HEK293 (cell line): ENCODE data around the gene GPR132.

Source experiments
- BCL11B ChIP-seq: fragments of 450-650 bp; formaldehyde crosslinking; IDR thresholded peaks from 2 replicates; pipeline ENCODE4 v1.5.1; 2016; ENCODE audit warnings: low read depth, missing biosample characterization, missing genetic modification characterization
- MYNN ChIP-seq: fragments of 450-650 bp; formaldehyde crosslinking; IDR thresholded peaks from 2 replicates; pipeline ENCODE4 v1.5.1; 2016; ENCODE audit warnings: missing biosample characterization, missing genetic modification characterization, borderline replicate concordance
- OSR2 ChIP-seq: fragments of 450-650 bp; formaldehyde crosslinking; IDR thresholded peaks from 2 replicates; pipeline ENCODE4 v1.5.1; 2016; ENCODE audit warnings: missing biosample characterization, missing genetic modification characterization
- SP2 ChIP-seq: fragments of 450-650 bp; formaldehyde crosslinking; IDR thresholded peaks from 2 replicates; pipeline ENCODE4 v1.5.1; 2016; ENCODE audit warnings: missing biosample characterization, missing genetic modification characterization
- SP7 ChIP-seq: fragments of 450-650 bp; formaldehyde crosslinking; IDR thresholded peaks from 2 replicates; pipeline ENCODE4 v1.5.1; 2016; ENCODE audit warnings: missing biosample characterization, missing genetic modification characterization
- YY2 ChIP-seq: fragments of 450-650 bp; formaldehyde crosslinking; IDR thresholded peaks from 2 replicates; pipeline ENCODE4 v1.5.1; 2016; ENCODE audit warnings: missing biosample characterization, missing genetic modification characterization
- ZNF10 ChIP-seq: fragments of 450-650 bp; formaldehyde crosslinking; IDR thresholded peaks from 2 replicates; pipeline ENCODE4 v1.5.1; 2017; ENCODE audit warnings: missing biosample characterization, missing genetic modification characterization
- ZNF112 ChIP-seq: fragments of 450-650 bp; formaldehyde crosslinking; IDR thresholded peaks from 2 replicates; pipeline ENCODE4 v1.5.0; 2017; ENCODE audit warnings: missing biosample characterization, missing genetic modification characterization
- ZNF202 ChIP-seq: fragments of 450-650 bp; formaldehyde crosslinking; IDR thresholded peaks from 2 replicates; pipeline ENCODE4 v1.5.1; 2016; ENCODE audit warnings: missing biosample characterization, missing genetic modification characterization, borderline replicate concordance
- ZNF26 ChIP-seq: fragments of 450-650 bp; formaldehyde crosslinking; IDR thresholded peaks from 2 replicates; pipeline ENCODE4 v1.5.1; 2016; ENCODE audit warnings: missing biosample characterization, missing genetic modification characterization
- ZNF324 ChIP-seq: fragments of 450-650 bp; formaldehyde crosslinking; IDR thresholded peaks from 2 replicates; pipeline ENCODE4 v1.5.1; 2016; ENCODE audit warnings: missing biosample characterization, missing genetic modification characterization
- ZNF335 ChIP-seq: fragments of 450-650 bp; formaldehyde crosslinking; conservative IDR thresholded peaks from 2 replicates; pipeline ENCODE4 v1.5.1; 2016; ENCODE audit warnings: missing biosample characterization, missing genetic modification characterization
- ZNF366 ChIP-seq: fragments of 450-650 bp; formaldehyde crosslinking; conservative IDR thresholded peaks from 2 replicates; pipeline ENCODE4 v1.5.1; 2016; ENCODE audit warnings: missing biosample characterization, missing genetic modification characterization
- ZNF501 ChIP-seq: fragments of 450-650 bp; formaldehyde crosslinking; IDR thresholded peaks from 2 replicates; pipeline ENCODE4 v1.5.1; 2016; ENCODE audit warnings: missing biosample characterization, missing genetic modification characterization
- ZNF610 ChIP-seq: fragments of 450-650 bp; formaldehyde crosslinking; IDR thresholded peaks from 2 replicates; pipeline ENCODE4 v1.5.1; 2016; ENCODE audit warnings: missing biosample characterization, missing genetic modification characterization, borderline replicate concordance
- ZNF639 ChIP-seq: fragments of 450-650 bp; formaldehyde crosslinking; IDR thresholded peaks from 2 replicates; pipeline ENCODE4 v1.5.1; 2016; ENCODE audit warnings: missing biosample characterization, missing genetic modification characterization
- ZNF692 ChIP-seq: fragments of 450-650 bp; formaldehyde crosslinking; IDR thresholded peaks from 2 replicates; pipeline ENCODE4 v1.5.1; 2016; ENCODE audit warnings: missing biosample characterization, missing genetic modification characterization
- ZNF843 ChIP-seq: fragments of 450-650 bp; formaldehyde crosslinking; IDR thresholded peaks from 2 replicates; pipeline ENCODE4 v1.5.1; 2016; ENCODE audit warnings: missing biosample characterization, missing genetic modification characterization
- ZSCAN30 ChIP-seq: fragments of 450-650 bp; IDR thresholded peaks from 2 replicates; pipeline ENCODE4 v1.5.1; 2018; ENCODE audit warnings: missing biosample characterization, mild to moderate bottlenecking, missing genetic modification characterization, moderate library complexity
- TF ChIP-seq, protein P1 (sequence below): fragments of 450-650 bp; formaldehyde crosslinking; IDR thresholded peaks from 2 replicates; pipeline ENCODE4 v1.5.1; 2017; ENCODE audit warnings: missing biosample characterization, missing genetic modification characterization
- TF ChIP-seq, protein P2 (sequence below): fragments of 450-650 bp; formaldehyde crosslinking; IDR thresholded peaks from 2 replicates; pipeline ENCODE4 v1.5.1; 2016; ENCODE audit warnings: missing biosample characterization, missing genetic modification characterization
- TF ChIP-seq, protein P3 (sequence below): fragments of 450-650 bp; formaldehyde crosslinking; IDR thresholded peaks from 2 replicates; pipeline ENCODE4 v1.5.1; 2016; ENCODE audit warnings: missing biosample characterization, missing genetic modification characterization
- TF ChIP-seq, protein P4 (sequence below): fragments of 450-650 bp; formaldehyde crosslinking; IDR thresholded peaks from 2 replicates; pipeline ENCODE4 v1.5.1; 2016; ENCODE audit warnings: missing biosample characterization, missing genetic modification characterization
- TF ChIP-seq, protein P5 (sequence below): fragments of 450-650 bp; formaldehyde crosslinking; IDR thresholded peaks from 2 replicates; pipeline ENCODE4 v1.5.1; 2016; ENCODE audit warnings: missing biosample characterization, missing genetic modification characterization

The GPR132 gene

DNA sequence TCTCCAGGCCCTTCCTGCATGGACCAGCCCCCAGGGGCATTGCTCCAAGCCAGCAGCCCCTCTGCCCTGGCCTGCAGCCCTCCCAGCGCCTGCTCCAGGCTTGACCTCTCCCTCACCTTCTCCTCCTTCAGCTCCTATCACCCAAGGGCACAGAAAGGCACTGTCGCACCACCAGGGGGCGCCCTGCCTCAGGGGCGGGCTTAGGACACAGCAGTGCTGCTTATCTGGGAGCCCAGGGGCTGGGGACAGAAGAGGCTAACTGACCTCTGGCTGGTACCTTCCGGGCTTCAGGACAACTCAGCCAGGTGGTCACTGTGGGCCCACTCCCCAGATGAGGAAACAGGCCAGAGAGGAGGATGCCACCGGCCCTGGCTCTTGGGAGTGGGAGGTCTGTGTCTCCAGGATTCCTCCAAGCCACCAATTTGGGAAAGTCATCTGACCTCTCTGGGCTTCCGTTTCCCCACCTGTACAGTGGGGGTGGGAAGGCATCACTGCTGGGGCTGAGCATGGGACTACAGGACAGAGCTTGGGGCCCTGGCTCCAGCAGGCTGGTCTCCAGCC, 25.3 kb upstream of the GPR132 start (continued):
- no peak for TF ChIP-seq ZNF26 (tag by site-specific recombination)
- TF ChIP-seq OSR2 (tag by site-specific recombination): peak; percentile 78
- TF ChIP-seq, protein P1, sequence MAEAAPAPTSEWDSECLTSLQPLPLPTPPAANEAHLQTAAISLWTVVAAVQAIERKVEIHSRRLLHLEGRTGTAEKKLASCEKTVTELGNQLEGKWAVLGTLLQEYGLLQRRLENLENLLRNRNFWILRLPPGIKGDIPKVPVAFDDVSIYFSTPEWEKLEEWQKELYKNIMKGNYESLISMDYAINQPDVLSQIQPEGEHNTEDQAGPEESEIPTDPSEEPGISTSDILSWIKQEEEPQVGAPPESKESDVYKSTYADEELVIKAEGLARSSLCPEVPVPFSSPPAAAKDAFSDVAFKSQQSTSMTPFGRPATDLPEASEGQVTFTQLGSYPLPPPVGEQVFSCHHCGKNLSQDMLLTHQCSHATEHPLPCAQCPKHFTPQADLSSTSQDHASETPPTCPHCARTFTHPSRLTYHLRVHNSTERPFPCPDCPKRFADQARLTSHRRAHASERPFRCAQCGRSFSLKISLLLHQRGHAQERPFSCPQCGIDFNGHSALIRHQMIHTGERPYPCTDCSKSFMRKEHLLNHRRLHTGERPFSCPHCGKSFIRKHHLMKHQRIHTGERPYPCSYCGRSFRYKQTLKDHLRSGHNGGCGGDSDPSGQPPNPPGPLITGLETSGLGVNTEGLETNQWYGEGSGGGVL (tag by site-specific recombination): no peak
- TF ChIP-seq, protein P2, sequence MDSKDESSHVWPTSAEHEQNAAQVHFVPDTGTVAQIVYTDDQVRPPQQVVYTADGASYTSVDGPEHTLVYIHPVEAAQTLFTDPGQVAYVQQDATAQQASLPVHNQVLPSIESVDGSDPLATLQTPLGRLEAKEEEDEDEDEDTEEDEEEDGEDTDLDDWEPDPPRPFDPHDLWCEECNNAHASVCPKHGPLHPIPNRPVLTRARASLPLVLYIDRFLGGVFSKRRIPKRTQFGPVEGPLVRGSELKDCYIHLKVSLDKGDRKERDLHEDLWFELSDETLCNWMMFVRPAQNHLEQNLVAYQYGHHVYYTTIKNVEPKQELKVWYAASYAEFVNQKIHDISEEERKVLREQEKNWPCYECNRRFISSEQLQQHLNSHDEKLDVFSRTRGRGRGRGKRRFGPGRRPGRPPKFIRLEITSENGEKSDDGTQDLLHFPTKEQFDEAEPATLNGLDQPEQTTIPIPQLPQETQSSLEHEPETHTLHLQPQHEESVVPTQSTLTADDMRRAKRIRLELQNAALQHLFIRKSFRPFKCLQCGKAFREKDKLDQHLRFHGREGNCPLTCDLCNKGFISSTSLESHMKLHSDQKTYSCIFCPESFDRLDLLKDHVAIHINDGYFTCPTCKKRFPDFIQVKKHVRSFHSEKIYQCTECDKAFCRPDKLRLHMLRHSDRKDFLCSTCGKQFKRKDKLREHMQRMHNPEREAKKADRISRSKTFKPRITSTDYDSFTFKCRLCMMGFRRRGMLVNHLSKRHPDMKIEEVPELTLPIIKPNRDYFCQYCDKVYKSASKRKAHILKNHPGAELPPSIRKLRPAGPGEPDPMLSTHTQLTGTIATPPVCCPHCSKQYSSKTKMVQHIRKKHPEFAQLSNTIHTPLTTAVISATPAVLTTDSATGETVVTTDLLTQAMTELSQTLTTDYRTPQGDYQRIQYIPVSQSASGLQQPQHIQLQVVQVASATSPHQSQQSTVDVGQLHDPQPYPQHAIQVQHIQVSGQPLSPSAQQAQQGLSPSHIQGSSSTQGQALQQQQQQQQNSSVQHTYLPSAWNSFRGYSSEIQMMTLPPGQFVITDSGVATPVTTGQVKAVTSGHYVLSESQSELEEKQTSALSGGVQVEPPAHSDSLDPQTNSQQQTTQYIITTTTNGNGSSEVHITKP: no peak; the same call in 1 of the 2 replicates
- peak; percentile 37; the same call in 1 of the 2 replicates for TF ChIP-seq SP2 (tag by site-specific recombination)
- no peak for TF ChIP-seq ZNF112 (tag by site-specific recombination)
- peak; percentile 73 for TF ChIP-seq ZNF10 (tag by site-specific recombination)
- TF ChIP-seq ZNF366: peak; percentile 42; the same call in 1 of the 2 replicates
- peak; percentile 42; the same call in 1 of the 2 replicates for TF ChIP-seq ZNF692
- peak; percentile 72 for TF ChIP-seq SP7 (tag by site-specific recombination)
- TF ChIP-seq ZNF843 (tag by site-specific recombination): no peak
- no peak for TF ChIP-seq ZNF335 (tag by site-specific recombination)
- TF ChIP-seq ZNF501 (tag by site-specific recombination): 0 out of 2 replicates have a peak, but pooled peaks have one; percentile 44
- TF ChIP-seq ZNF202 (tag by site-specific recombination): no peak
- no peak for TF ChIP-seq MYNN
- TF ChIP-seq YY2 (tag by site-specific recombination): no peak
- TF ChIP-seq, protein P3, sequence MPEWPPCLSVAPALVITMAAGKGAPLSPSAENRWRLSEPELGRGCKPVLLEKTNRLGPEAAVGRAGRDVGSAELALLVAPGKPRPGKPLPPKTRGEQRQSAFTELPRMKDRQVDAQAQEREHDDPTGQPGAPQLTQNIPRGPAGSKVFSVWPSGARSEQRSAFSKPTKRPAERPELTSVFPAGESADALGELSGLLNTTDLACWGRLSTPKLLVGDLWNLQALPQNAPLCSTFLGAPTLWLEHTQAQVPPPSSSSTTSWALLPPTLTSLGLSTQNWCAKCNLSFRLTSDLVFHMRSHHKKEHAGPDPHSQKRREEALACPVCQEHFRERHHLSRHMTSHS (tag by site-specific recombination): no peak
- TF ChIP-seq, protein P4, sequence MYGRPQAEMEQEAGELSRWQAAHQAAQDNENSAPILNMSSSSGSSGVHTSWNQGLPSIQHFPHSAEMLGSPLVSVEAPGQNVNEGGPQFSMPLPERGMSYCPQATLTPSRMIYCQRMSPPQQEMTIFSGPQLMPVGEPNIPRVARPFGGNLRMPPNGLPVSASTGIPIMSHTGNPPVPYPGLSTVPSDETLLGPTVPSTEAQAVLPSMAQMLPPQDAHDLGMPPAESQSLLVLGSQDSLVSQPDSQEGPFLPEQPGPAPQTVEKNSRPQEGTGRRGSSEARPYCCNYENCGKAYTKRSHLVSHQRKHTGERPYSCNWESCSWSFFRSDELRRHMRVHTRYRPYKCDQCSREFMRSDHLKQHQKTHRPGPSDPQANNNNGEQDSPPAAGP (tag by site-specific recombination): peak; percentile 83
- TF ChIP-seq ZSCAN30 (tag by site-specific recombination): peak; percentile 87; the same call in 1 of the 2 replicates
- TF ChIP-seq ZNF610: no peak
- TF ChIP-seq, protein P5, sequence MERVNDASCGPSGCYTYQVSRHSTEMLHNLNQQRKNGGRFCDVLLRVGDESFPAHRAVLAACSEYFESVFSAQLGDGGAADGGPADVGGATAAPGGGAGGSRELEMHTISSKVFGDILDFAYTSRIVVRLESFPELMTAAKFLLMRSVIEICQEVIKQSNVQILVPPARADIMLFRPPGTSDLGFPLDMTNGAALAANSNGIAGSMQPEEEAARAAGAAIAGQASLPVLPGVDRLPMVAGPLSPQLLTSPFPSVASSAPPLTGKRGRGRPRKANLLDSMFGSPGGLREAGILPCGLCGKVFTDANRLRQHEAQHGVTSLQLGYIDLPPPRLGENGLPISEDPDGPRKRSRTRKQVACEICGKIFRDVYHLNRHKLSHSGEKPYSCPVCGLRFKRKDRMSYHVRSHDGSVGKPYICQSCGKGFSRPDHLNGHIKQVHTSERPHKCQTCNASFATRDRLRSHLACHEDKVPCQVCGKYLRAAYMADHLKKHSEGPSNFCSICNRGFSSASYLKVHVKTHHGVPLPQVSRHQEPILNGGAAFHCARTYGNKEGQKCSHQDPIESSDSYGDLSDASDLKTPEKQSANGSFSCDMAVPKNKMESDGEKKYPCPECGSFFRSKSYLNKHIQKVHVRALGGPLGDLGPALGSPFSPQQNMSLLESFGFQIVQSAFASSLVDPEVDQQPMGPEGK (tag by site-specific recombination): peak; percentile 90
- TF ChIP-seq BCL11B: peak; percentile 50; the same call in 1 of the 2 replicates
- TF ChIP-seq ZNF324 (tag by site-specific recombination): no peak
- TF ChIP-seq ZNF639 (tag by site-specific recombination): 0 out of 2 replicates have a peak, but pooled peaks have one; percentile 19
